ENCODE data around the gene SLC9A9. TPM values are rescaled to one million over a fixed set of nuclear protein-coding genes. Genes with fewer than 3 reads are reported as not detected.

Gene SLC9A9
- polyA plus RNA-seq, 1 donor (not counting 4 experiments of a cell fraction or from before 2014, with no cell fraction given) = 5.2 TPM

DNA sequence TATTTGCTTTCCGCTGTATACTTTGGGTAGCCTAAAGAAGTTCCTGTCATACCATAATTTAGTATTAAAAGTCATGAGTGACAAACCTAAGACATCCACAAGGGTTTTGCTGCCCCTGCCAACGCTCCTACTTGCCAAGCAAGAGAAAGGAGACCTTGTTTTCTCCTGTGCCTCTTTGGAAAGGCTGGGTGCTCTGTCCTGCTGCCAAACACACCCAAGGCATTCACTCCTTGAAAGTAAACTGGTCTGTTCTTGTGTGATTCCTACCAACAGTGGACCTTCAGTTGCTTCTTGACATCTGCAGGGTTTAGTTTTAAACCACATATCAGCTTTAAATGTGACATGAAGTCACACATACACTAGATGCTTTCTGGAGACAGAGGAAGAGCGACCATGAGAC, 295.4 kb downstream of the SLC9A9 start:
- Histone ChIP-seq H3K79me2 (ENCODE audit: control insufficient read depth, insufficient read depth, low read length) (no peaks in the 10 kb centered on the region), H2AFZ (ENCODE audit: control insufficient read depth, low read length) (no peak overlapping the region), H3K36me3 (ENCODE audit: control insufficient read depth in 2 of 2, extremely low read depth in 1 of 2, insufficient read depth in 2 of 2, low read length in 2 of 2) (no peaks in the 10 kb centered on the region), H4K20me1 (ENCODE audit: control insufficient read depth, extremely low read depth, insufficient read depth, low read length) (no peaks in the 10 kb centered on the region), H3K4me1 (ENCODE audit: control insufficient read depth, extremely low read depth, insufficient read depth, low read length) (no peaks in the 10 kb centered on the region), H3K27ac (ENCODE audit: control insufficient read depth, insufficient read depth, low read length) (no peak overlapping the region), H3K9me1 (ENCODE audit: control insufficient read depth, extremely low read depth, insufficient read depth, low read length) (no peaks in the 10 kb centered on the region), H3K4me2 (ENCODE audit: control insufficient read depth, extremely low read depth, insufficient read depth, low read depth, low read length) (no peak overlapping the region), H3K9me3 (ENCODE audit: control insufficient read depth, low read depth, low read length) (no peaks in the 10 kb centered on the region), H3K4me3 (ENCODE audit: control insufficient read depth in 2 of 3, extremely low read depth in 1 of 3, insufficient read depth in 2 of 3, low read depth in 1 of 3, low read length in 3 of 3) (no peak overlapping the region), H3K9ac (ENCODE audit: control insufficient read depth, extremely low read depth, insufficient read depth, low read length) (no peak overlapping the region), H3K27me3 (ENCODE audit: control insufficient read depth, extremely low read depth, insufficient read depth, low read length) (no peaks in the 10 kb centered on the region)
- dilution Hi-C loops (cut with MboI; ENCODE audit: extremely low pct_ligation_motif_present, low sequenced_read_pairs) = no loop called here
- DNase-seq (ENCODE audit: low read depth, low spot score) = no peak
- TF ChIP-seq EZH2 (IDR thresholded peaks at IDR 0.05; ENCODE audit: low read length) (no peak), CTCF (optimal IDR thresholded peaks at IDR 0.05 in 1 of 3, IDR thresholded peaks at IDR 0.05 in 1 of 3, conservative IDR thresholded peaks at IDR 0.05 in 1 of 3; ENCODE audit: extremely low read depth in 1 of 3, insufficient read depth in 2 of 3, low read length in 3 of 3) (no peak)
- FAIRE-seq = no peak

- no peak for DNase-seq (ENCODE audit: low read depth, low spot score)
- Histone ChIP-seq H3K4me1 (ENCODE audit: control insufficient read depth, extremely low read depth, insufficient read depth, low read length) (no peaks in the 10 kb centered on the region), H2AFZ (ENCODE audit: control insufficient read depth, low read length) (no peak overlapping the region), H3K4me3 (ENCODE audit: control insufficient read depth in 2 of 3, extremely low read depth in 1 of 3, insufficient read depth in 2 of 3, low read depth in 1 of 3, low read length in 3 of 3) (no peak overlapping the region), H4K20me1 (ENCODE audit: control insufficient read depth, extremely low read depth, insufficient read depth, low read length) (no peaks in the 10 kb centered on the region), H3K9ac (ENCODE audit: control insufficient read depth, extremely low read depth, insufficient read depth, low read length) (no peak overlapping the region), H3K9me3 (ENCODE audit: control insufficient read depth, low read depth, low read length) (no peaks in the 10 kb centered on the region), H3K27me3 (ENCODE audit: control insufficient read depth, extremely low read depth, insufficient read depth, low read length) (no peaks in the 10 kb centered on the region), H3K36me3 (ENCODE audit: control insufficient read depth in 2 of 2, extremely low read depth in 1 of 2, insufficient read depth in 2 of 2, low read length in 2 of 2) (no peaks in the 10 kb centered on the region), H3K79me2 (ENCODE audit: control insufficient read depth, insufficient read depth, low read length) (no peaks in the 10 kb centered on the region), H3K9me1 (ENCODE audit: control insufficient read depth, extremely low read depth, insufficient read depth, low read length) (no peaks in the 10 kb centered on the region), H3K4me2 (ENCODE audit: control insufficient read depth, extremely low read depth, insufficient read depth, low read depth, low read length) (no peak overlapping the region), H3K27ac (ENCODE audit: control insufficient read depth, insufficient read depth, low read length) (no peak overlapping the region)
- dilution Hi-C loops (cut with MboI; ENCODE audit: extremely low pct_ligation_motif_present, low sequenced_read_pairs) = no loop called here
- FAIRE-seq = no peak
- no peak for TF ChIP-seq CTCF (optimal IDR thresholded peaks at IDR 0.05 in 1 of 3, IDR thresholded peaks at IDR 0.05 in 1 of 3, conservative IDR thresholded peaks at IDR 0.05 in 1 of 3; ENCODE audit: extremely low read depth in 1 of 3, insufficient read depth in 2 of 3, low read length in 3 of 3)
- TF ChIP-seq EZH2 (IDR thresholded peaks at IDR 0.05; ENCODE audit: low read length) = no peak
Observed at GRCh38 chr3:143551761-143552160, 296.5 kb downstream of the SLC9A9 start.

Data from keratinocyte (primary cell).